Hepatic stellate cell (primary cell): ENCODE measurements around the gene KIF23.
A peak's percentile ranks its signal among the peaks of the same experiment; 100 is the strongest.
"Not testable (repeated sequence)": the region's sequence is repeated elsewhere in the genome, so short reads cannot be mapped to it uniquely, and the experiment has no call there.

Experiments used
- DNase-seq: peaks from one replicate; pipeline ENCODE4 v3.0.0; 2011; ENCODE audit warnings: low spot score

The KIF23 gene

DNA sequence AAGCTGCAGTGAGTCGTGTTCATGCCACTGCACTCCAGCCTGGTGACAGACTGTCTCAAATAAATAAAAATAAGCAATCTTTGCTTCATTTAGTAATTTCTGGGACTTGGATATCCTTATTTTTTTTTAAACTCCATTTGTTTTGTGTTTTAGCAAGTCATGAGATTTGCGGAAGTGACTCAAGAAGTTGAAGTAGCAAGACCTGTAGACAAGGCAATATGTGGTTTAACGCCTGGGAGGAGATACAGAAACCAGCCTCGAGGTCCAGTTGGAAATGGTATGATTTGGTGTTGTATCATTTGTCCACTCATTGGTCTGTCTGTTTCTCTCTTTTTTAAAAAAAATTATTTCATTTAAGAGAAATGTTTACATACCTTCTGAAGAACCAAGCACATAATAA, 21.8 kb downstream of the KIF23 start:
- no peak for DNase-seq

DNA sequence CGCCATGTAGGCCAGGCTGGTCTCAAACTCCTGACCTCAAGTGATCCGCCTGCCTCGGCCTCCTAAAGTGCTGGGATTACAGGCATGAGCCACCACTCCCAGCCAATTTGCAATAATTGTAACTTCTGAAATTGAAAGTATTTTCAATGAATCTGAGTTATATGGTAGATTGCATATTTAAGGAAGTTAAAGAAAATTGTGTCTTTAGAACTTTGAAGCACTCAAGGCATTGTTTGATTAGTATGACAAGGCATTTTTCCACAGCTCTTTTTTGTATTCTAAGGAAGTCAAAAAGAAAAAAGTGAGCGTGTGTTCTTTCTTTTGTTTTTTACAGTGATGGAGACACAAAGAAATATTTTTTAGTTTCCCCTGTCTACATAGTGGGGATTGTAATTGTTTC, 22.8 kb downstream of the KIF23 start:
- DNase-seq = no peak

DNA sequence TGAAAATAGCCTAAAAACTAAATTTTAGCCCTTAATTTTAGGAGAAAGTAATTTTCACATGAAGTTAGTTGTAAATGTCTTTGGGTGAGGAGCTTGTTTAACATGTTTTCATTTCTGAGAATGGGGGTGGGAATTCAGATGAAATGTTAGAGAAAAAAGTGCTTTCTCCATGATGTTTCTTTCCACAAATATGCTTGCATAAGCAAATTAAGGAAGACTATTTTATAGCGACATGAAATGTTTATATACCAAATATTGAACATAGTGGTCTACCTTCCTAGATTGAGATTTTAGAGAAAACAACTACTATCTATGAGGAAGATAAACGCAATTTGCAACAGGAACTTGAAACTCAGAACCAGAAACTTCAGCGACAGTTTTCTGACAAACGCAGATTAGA, 25.5 kb downstream of the KIF23 start:
- DNase-seq = no peak

DNA sequence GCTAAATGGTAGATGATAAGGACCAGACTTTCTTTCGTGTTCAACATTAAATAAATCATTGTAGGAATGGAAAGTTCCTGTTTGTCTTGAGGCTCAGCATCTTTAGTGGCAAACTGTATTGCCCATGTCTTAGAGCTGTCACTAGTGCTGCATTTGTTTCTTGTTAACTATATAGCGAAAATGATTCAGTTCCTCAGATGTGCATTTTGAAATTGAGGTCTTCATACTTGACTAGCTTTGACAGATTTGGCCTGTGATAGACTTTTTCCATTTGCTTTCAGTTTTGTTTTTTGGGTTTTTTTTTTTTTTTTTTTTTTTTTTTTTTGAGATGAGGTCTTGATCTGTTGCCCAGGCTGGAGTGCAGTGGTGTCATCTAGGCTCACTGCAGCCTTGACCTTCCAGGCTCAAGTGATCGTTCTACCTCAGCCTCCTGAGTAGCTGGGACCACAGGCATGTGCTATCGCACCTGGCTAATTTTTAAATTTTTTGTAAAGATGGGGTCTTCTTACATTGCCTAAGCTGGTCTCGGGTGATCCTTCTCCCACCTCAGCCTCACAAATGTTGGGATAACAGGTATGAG, 29.0 kb downstream of the KIF23 start:
- no peak for DNase-seq

DNA sequence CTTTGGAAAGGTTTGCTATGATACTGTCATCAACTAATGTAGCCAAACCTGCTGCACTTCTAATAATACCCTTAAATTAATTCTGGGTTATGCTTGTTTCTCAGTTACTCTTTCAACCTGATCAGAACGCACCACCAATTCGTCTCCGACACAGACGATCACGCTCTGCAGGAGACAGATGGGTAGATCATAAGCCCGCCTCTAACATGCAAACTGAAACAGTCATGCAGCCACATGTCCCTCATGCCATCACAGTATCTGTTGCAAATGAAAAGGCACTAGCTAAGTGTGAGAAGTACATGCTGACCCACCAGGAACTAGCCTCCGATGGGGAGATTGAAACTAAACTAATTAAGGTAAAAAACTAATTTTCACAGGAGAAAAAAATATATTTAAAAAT, 30.5 kb downstream of the KIF23 start:
- DNase-seq = no peak

DNA sequence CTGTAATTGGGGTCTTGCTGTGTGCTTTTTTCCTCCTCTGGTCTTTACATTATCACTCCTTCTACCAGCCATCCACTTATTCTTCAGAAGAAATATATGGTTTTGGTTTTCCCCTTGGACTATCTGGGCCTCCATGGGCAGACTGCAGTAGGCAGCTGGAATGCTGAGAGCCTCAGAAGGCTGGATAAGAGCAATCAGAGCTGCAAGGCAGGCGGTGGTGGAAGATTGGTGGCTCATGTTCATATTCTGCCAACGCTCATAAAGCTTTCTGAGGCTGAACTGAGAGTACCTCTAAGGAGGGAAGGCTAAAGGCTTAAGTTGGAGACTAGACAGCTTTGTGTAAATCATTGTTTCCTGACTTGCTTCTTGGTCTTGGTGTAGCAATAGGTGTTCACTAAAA, 32.8 kb downstream of the KIF23 start:
- DNase-seq = no peak

DNA sequence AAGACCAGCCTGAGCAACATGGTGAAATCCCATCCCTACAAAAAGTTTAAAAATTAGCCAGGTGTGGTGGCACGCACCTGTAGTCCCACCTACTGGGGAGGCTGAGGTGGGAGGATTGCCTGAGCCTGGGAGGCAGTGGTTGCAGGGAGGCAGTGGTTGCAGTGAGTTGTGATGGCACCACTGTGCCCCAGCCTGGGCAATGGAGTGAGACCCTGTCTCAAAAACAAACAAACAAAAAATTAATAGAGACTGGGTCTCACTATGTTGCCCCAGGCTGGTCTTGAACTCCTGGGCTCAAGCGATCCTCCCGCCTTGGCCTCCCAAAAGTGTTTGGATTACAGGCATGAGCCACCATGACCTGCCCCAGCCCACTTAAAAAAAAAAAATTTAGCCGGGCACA, 36.1 kb downstream of the KIF23 start:
- DNase-seq = not testable (repeated sequence)

DNA sequence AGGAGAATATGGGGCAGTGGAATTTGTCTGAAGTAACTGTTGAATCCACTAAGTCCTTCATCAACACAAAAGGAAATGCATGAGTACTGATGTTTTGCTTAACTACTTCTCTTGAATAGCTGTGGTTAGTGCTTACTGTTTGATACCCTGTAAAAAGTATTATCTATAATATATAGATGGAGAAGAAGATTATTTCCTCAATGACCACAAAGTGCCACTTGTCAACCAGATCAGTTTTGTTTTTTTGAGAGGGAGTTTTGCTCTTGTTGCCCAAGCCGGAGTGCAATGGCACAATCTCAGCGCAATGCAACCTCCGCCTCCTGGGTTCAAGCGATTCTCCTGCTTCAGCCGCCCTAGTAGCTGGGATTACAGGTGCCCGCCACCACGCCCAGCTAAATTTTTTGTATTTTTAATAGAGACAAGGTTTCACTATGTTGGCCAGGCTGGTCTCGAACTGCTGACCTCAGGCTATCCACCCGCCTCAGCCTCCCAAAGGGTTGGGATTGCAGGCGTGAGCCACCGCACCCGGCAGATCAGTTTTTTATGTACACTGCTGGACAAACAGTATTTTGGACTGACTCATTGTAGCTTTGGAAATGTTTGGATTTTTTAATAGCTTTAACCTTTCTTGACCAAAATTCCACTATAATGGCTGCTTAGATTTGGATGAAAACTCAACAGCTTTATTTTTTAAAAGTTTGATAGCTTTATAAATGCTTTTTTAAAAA, 37.0 kb downstream of the KIF23 start:
- no peak for DNase-seq

DNA sequence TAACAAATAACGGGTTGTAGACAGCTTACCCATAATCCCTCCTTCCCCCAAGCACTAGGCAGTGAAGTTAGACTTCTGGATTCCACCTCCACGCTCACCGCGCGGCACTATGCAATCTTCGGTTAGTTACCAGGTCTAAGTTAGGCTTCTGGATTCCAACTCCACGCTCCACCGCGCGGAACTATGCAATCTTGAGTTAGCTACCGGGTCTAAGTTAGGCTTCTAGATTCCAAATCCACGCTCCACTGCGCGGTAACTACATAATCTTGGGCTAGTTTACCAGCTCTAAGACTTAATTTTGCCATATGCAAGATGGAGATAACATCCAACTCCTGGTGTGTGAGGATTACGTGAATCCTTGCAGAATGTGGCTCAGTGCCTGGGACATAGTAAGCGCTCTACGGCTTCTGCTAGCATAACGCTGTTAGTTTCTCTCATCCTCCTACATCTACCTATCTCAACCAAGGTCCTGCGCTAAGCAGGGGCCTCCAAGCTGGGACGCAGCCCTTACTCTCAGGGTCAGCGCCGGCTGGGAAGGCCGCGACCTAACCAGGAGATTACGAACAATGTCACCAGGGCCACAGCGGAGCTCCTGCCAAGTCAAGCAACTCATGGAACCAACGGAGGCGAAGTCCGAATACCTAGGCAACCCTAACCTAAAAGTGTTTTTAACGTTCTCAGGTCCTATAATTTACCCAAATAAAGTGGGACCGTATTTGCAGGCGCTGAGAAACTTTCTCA, 38.0 kb downstream of the KIF23 start:
- no peak for DNase-seq

DNA sequence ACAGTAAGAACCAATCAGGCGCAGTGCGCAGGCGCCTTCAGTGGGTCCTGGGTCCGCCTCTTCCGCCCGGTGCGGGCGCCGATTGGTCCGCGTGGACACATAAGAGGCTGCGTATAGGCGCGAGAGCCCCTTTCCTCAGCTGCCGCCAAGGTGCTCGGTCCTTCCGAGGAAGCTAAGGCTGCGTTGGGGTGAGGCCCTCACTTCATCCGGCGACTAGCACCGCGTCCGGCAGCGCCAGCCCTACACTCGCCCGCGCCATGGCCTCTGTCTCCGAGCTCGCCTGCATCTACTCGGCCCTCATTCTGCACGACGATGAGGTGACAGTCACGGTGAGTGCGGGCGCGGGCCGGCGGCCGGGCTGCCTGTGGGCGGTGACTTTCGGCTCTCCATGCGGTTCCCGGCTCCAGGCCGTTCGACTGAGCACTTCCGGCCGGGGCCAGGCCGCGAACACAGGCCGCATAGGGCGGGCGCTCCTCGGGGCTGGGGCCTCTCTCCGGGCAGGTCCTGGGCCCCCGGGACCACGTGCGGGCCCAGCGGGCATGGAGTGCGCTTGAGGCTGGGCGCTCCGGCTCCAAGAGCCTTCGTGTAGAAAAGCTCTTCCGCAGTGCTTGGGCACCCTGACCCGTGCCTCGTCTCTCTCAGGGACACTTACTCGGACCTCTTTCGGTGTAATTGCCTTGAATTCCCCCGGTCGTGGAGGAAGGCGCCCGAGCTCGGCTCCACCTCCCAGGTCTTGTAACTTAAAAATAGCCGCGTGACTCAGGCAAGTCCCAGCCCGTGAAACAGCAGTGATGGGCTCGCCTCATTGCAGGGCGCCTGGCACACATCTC, 38.8 kb downstream of the KIF23 start, which contains the start of gene RPLP1:
TSS of gene RPLP1 (plus strand) at position 127 of the 830 bp plus-strand sequence. CDS start at position 258, 131 bp downstream.
- DNase-seq = peak; percentile 93

DNA sequence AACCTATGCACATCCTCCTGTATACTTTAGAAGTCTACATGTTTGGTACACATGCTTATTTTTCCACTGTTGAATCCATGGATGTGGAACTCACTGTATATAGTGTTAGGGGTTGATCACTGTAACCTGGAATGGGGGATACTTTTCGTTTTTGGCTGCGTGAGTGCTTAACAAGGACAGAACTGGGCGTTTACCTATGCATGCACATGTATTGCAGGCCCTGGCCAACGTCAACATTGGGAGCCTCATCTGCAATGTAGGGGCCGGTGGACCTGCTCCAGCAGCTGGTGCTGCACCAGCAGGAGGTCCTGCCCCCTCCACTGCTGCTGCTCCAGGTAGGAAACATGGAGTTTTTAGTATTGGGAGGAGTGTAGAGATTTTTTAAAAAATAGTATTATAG, 40.8 kb downstream of the KIF23 start:
- no peak for DNase-seq

DNA sequence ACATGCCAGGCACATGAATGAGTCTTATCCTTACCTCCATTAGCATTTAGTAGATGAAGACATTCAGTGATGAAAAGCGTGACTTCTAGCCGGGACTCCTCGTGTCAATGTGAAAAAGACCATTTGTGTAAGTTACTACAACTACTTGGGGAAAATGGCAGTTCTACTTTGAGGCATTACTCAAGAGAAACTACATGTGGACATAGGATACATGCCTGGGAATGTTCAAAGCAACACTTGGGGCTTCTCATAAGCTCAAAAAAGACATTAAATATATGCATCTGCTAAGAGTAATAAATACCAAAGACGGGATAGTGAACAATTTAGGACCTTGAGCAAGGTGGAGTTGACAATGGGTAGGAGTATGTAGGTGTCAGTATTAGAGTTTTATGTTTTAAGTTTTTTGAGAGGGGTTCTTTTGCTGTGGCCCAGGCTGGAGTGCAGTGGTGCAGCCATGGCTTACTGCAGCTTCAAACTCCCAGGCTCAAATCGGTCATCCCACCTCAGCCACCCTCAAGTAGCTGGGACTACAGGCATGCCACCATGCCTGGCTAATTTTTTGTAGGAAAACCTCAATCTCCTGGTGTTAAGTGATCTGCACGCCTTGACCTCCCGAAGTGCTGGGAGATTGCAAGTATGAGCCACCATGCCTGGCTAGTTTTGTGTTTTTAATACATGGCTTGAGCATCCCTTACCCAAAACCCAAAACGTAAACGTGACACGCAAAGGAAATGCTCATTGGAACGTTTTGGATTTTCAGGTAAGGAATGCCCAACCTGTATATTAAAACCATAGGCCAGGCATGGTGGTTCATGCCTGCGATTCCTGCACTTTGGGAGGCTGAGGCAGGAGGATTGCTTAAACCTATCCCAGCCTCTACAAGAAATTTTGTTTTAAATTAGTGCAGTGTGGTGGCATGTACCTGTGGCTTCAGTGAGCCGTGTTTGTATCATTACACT, 42.3 kb downstream of the KIF23 start:
- no peak for DNase-seq

DNA sequence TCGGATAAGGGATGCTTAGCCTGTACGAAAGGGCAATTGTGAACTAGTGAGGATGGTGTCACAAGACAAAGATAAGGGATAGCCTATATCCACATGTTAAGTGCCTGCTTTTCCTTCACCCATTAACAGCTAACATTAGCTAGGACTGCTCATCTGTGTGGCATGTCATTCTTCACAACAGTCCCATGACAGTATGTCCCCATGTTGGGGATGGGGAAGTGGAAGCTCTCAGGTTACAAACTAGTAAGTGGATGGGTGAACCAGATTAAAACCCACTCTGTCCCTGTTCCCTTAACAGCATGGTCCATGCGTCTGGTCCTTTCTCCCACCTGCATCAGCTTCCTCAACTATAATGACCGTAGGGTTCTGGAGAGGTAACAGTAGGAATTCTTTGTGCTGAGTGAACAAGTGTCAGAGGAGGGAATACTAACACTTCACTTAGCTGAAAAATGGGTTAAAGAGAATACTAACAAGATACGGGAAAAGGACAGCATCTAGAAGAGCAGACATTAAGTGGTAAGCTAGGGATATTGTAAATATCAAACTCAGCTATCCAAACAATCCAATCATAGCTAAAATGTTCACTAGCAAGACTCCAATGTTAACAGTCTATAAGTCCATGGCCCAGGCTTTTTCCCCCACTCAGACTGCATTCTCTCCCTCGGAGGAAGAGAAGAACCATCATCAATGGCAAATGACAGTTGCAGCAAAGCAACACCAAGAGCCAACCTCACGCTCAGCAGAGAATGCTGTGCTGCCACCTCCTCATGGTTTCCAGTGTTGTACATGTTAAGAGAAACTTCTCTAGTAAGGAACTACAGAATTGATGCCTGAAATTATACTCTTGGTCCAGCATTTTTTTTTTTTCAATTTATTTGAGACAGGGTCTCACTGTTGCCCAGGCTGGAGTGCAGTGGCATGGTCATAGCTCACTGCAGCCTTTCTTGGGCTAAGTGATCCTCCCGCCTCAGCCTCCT, 43.4 kb downstream of the KIF23 start:
- no peak for DNase-seq

DNA sequence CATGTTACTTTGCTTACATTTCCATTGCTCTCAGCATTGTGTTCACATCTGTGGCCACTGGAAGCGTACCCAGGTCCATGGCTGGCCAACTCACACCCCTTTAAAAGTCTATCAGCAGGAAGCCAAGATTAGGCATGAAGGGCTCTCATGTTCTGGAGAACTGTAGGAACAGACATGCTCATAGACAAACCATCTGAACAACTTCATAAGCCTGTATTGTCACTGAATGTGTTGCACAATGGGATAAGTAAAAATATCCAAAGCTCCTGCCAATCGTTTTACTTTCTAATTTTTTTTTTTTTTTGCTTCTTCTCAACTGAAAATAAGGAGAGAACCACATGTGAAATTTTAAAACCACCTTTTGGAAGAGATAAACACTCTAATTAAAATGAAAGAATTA, 44.9 kb downstream of the KIF23 start:
- DNase-seq = no peak

DNA sequence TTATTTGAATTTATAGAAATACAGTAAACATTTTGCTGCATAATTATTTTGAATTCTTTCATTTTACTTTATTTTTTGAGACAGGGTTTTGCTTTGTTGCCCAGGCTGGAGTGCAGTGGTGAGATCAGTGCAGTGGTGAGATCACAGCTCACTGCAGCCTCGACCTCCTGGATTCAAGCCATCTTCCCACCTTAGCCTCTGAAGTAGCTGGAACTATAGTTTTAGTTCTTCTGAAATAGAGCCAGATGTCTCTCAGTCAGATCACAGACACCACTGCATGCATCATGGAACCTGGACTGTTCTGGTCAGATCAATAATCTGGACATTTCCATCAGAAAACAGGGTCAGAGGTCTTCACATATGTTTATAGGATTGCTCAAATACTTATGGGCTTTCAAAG, 46.3 kb downstream of the KIF23 start:
- DNase-seq = no peak

DNA sequence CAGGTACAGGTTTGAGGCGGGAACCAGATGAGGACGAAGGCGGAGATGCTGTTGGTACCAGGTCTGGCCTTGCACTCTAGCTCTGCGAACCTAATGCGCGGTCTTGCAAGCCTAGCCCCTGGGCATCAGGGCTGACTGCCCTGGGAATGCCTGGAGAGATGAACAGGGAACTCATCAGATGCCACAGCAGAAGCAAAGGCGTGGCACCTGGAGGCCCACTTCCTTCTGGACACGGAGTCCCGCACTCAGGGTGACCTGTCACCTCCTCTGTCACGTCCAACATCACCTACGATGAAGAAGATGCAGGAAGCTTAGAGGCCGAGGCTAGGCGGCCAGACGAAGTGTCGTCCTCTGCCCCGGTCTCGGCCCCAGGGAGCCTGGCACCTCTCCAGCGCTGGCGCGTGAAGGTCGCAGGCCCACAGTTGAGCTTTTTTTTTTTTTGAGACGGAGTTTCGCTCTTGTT, 47.9 kb downstream of the KIF23 start:
- no peak for DNase-seq

DNA sequence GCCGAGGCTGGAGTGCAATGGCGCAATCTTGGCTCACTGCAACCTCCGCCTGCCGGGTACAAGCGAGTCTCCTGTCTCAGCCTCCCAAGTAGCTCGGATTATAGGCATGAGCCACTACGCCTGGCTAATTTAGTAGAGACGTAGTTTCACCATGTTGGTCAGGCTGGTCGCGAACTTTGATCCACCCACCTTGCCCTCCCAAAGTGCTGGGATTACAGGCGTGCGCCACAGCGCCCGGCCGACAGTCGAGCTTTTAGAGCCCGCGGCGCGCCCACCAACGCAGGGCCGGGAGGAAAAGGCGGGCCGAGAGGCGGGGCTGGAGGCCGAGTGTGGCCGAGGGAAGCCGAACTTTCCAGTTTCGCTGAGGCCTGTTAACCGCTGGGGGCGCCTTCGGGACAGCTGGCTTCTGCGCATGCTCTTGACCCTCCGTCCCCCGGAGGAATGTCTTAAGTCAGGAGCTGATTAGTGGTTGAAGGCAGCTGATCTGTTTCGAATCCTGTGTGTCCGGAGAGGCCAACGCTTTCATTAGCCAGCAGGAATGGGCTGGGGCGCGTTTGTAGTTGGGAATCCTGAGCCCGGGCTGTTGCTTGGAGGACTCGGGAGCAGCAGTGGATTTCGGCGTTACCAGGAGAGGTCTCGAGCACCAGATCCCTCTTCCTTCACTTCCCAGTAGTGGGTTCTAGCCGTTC, 48.5 kb downstream of the KIF23 start:
- DNase-seq = peak; percentile 99

DNA sequence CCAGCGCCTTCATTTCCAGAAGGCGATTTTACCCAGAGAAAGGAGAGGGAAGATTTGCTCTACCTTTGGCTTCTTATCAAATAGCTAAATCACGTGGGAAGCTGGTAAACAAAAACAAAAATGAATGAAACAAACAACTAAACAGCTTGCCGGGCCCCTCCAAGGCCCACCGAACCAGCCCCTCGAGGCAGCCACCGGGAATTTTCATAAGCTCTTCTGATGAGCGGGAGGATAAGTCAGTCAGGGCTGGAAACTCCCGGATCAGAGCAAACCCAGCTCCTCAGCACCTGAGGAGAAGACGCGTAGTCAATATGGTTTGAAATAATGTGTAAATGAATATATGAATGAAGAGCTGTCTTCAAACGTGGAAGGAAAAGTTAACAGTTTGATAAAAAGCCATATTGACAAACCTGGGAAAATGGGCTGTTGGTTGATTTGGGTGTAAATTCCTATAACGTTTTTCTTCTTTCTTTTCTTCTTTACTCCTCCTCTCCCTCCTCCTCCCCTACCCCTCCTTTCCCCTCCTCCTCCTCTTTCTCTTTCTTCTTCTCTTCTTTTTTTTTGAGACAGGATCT, 49.1 kb downstream of the KIF23 start:
- DNase-seq = no peak

DNA sequence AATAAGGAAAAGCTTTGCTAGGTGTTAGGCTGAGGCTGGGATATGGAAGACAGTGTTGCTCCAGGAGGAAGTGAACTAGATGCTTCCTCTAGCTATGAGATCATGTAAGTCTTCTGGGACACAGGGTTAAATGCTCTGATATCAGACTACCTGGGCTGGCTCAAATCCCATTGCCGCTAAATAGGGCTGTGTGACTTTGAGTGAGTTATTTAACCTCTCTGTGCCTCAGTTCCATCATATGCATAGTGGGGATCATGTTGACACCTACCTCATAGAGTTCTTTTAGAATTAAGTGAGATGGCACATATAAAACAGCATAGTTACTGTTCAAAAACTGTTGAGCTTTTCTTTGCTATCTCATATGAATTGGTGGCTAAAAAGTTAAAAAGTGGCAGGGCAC, 51.1 kb downstream of the KIF23 start:
- no peak for DNase-seq
